Right atrium auricular region (tissue), 2 donors: ENCODE results near the gene WNT2B. TPM values are rescaled to one million over a fixed set of nuclear protein-coding genes. Genes with fewer than 3 reads are reported as not detected.
A peak's percentile ranks its signal among the peaks of the same experiment; 100 is the strongest.

ENCODE experiments used
- DNase-seq: peaks from one replicate; pipeline ENCODE4 v3.0.0-alpha.2; 2019; ENCODE audit warnings: low spot score
- H3K27ac ChIP-seq, 2 donors: fragments of 200-600 bp; sonication (generic); 1 replicate in 1 of 2; 2 replicates in 1 of 2; pipeline ENCODE4 v1.5.1; 2016 to 2019
- H3K27me3 ChIP-seq, 2 donors: fragments of 200-600 bp; sonication (generic); one replicate each; pipeline versions ENCODE4 v1.5.1 to v1.6.0; 2017 to 2019
- H3K36me3 ChIP-seq: fragments of 200-600 bp; sonication (generic); one replicate; pipeline ENCODE4 v1.5.1; 2016
- H3K4me1 ChIP-seq, 2 donors: fragments of 200-600 bp; sonication (generic); one replicate each; pipeline versions ENCODE4 v1.5.1 to v1.6.0; 2017 to 2019
- H3K4me3 ChIP-seq, 2 donors: fragments of 200-600 bp; sonication (generic); 1 replicate in 1 of 2; 2 replicates in 1 of 2; pipeline ENCODE4 v1.5.1; 2017 to 2019; ENCODE audit warnings: mild to moderate bottlenecking in 1 of 2, moderate library complexity in 1 of 2
- H3K9me3 ChIP-seq, 2 donors: fragments of 200-600 bp; sonication (generic); one replicate each; pipeline ENCODE4 v1.5.1; 2019
- CTCF ChIP-seq, 2 donors: fragments of 200-600 bp; sonication (generic); IDR thresholded peaks; one replicate each; pipeline ENCODE4 v1.5.1; 2019; ENCODE audit warnings: antibody characterized with exemption in 2 of 2
- total RNA-seq, 2 donors: library from RNA; depleted of rRNA; stranded (reverse); fragments of >200 nt; gene quantifications; one replicate each; pipeline ENCODE4 v1.1.0, GENCODE V29; 2016

Gene WNT2B
- total RNA-seq, result 10 to 100 TPM in 1 of 2 donors, 1 to 10 TPM in 1; 4.8 to 18.6 TPM

- no peak for DNase-seq
- Histone ChIP-seq H3K27ac (peak within 1 kb of the TSS; percentile 29 to 41), H3K36me3 (no peaks in the 10 kb centered on the region), H3K4me1 (peaks cover 0 to 30% of the 10 kb centered on the region in 2 donors), H3K4me3 (peak within 1 kb of the TSS; percentile 56 to 61), H3K27me3 (no peaks in the 10 kb centered on the region), H3K9me3 (no peaks in the 10 kb centered on the region)
- TF ChIP-seq CTCF (IDR thresholded peaks at IDR 0.05), result no peak
Measured at GRCh38 chr1:112508278-112509004, at the start of gene WNT2B. WNT2B (plus strand) TSS chr1:112508965; CDS start chr1:112509263, 298 bp downstream.

GRCh38 chr1:112460615-112461014, 48.1 kb upstream of the WNT2B start:
- Histone ChIP-seq H3K27me3 (no peaks in the 10 kb centered on the region), H3K9me3 (no peaks in the 10 kb centered on the region), H3K36me3 (peaks cover 20% of the 10 kb centered on the region), H3K27ac (no peak overlapping the region), H3K4me3 (no peak overlapping the region), H3K4me1 (peaks cover 0 to 10% of the 10 kb centered on the region in 2 donors)
- TF ChIP-seq CTCF (IDR thresholded peaks at IDR 0.05), result no peak
- DNase-seq, result no peak

- TF ChIP-seq CTCF (IDR thresholded peaks at IDR 0.05), result no peak
- Histone ChIP-seq H3K36me3 (peaks cover 12% of the 10 kb centered on the region), H3K4me1 (peaks cover 0 to 17% of the 10 kb centered on the region in 2 donors), H3K27me3 (no peaks in the 10 kb centered on the region), H3K9me3 (no peaks in the 10 kb centered on the region), H3K4me3 (no peak overlapping the region), H3K27ac (peak overlapping the region; percentile 27 to 50)
- no peak for DNase-seq
Measured at GRCh38 chr1:112461200-112461871, 47.4 kb upstream of the WNT2B start.

- Histone ChIP-seq H3K27me3 (no peaks in the 10 kb centered on the region), H3K27ac (peak overlapping the region in 1 of 2 donors; percentile 27), H3K36me3 (no peaks in the 10 kb centered on the region), H3K9me3 (no peaks in the 10 kb centered on the region), H3K4me3 (no peak overlapping the region), H3K4me1 (peaks cover 0 to 22% of the 10 kb centered on the region in 2 donors)
- TF ChIP-seq CTCF (IDR thresholded peaks at IDR 0.05), result no peak
- no peak for DNase-seq
Measured at GRCh38 chr1:112462953-112463279, 45.8 kb upstream of the WNT2B start.

- no peaks in the 10 kb centered on the region for H3K27me3 ChIP-seq
- DNase-seq, result no peak
- peaks cover 0 to 22% of the 10 kb centered on the region in 2 donors for H3K4me1 ChIP-seq
- no peak for TF ChIP-seq CTCF (IDR thresholded peaks at IDR 0.05)
- no peaks in the 10 kb centered on the region for H3K36me3 ChIP-seq
- peak overlapping the region; percentile 42 to 71 for H3K27ac ChIP-seq
- H3K4me3 ChIP-seq, result no peak overlapping the region
- no peaks in the 10 kb centered on the region for H3K9me3 ChIP-seq
Measured at GRCh38 chr1:112464501-112464900, 44.3 kb upstream of the WNT2B start.
